ENCODE data around the gene LMAN1L.

DNA sequence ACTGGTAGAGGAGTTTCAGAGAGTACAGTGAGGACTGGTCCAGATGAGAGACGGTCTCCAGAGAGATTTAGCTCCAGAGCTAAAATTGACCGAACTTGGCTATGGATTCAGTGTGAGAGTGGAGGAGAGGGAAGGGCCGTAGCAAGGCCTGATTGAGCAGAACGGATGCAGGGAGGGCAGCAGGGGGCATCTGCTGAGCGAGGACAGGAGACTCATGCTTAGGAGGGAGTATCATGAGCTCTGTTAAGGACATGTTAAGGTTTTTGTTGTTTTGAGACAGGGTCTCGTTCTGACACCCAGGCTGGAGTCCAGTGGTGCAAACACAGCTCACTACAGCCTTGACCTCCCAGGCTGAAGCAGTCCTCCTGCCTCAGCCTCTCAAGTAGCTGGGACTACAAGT, 7.7 kb upstream of the LMAN1L start:
- TF ChIP-seq, protein P1, sequence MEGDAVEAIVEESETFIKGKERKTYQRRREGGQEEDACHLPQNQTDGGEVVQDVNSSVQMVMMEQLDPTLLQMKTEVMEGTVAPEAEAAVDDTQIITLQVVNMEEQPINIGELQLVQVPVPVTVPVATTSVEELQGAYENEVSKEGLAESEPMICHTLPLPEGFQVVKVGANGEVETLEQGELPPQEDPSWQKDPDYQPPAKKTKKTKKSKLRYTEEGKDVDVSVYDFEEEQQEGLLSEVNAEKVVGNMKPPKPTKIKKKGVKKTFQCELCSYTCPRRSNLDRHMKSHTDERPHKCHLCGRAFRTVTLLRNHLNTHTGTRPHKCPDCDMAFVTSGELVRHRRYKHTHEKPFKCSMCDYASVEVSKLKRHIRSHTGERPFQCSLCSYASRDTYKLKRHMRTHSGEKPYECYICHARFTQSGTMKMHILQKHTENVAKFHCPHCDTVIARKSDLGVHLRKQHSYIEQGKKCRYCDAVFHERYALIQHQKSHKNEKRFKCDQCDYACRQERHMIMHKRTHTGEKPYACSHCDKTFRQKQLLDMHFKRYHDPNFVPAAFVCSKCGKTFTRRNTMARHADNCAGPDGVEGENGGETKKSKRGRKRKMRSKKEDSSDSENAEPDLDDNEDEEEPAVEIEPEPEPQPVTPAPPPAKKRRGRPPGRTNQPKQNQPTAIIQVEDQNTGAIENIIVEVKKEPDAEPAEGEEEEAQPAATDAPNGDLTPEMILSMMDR (IDR thresholded peaks at IDR 0.05; ENCODE audit: low read depth, low read length): no peak
- TF ChIP-seq MYC (IDR thresholded peaks at IDR 0.05; ENCODE audit: low read depth, low read length): no peak
- no peak for TF ChIP-seq POLR2A (IDR thresholded peaks at IDR 0.05; ENCODE audit: extremely low read depth, insufficient read length)
